Measurements from ENCODE around the gene ALKBH8.
"Not testable (repeated sequence)": the region's sequence is repeated elsewhere in the genome, so short reads cannot be mapped to it uniquely, and the experiment has no call there.

ALKBH8 gene

DNA sequence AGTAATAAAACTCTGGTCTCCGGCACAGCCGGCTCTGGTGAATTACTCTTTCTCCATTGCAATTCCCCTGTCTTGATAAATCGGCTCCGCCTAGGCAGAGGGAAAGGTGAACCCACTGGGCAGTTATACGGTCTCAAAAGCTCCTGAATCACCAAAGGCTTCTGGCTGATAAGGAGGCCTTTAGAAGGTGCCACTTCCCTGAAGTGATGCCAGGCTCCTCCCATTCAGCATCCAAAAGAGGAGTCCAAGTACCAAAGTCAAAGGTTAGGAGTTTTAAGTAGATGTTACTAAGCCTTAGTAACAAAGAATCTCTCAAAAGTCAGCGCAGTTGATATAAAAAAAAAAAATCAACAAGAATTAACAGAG lies 11.8 kb upstream of the ALKBH8 start:
- DNase-seq = no peak

GRCh38 chr11:107576497-107577345 lies 11.2 kb upstream of the ALKBH8 start:
- not testable (repeated sequence) for DNase-seq

- DNase-seq = no peak
Measured at GRCh38 chr11:107573438-107573837, 7.9 kb upstream of the ALKBH8 start.

DNA sequence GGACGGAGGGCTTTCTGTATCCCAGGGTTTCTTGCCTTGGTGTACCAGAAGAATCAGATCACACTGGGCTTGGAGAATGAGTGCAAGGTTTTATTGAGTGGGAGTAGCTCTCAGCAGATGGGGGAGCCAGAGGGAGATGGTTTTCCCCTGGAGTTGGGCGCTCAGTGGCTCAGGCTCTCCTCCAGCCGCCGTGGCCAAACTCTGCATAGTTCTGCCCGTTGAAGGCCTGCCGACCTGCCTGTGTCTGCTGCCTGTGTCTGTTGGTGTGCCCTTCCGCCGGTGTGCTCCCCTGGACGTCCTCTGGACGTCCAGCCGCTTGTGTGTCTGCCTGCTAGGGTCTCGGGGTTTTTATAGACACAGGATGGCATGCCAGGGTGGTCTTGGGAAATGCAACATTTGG lies 4.5 kb upstream of the ALKBH8 start:
- DNase-seq = no peak

DNA sequence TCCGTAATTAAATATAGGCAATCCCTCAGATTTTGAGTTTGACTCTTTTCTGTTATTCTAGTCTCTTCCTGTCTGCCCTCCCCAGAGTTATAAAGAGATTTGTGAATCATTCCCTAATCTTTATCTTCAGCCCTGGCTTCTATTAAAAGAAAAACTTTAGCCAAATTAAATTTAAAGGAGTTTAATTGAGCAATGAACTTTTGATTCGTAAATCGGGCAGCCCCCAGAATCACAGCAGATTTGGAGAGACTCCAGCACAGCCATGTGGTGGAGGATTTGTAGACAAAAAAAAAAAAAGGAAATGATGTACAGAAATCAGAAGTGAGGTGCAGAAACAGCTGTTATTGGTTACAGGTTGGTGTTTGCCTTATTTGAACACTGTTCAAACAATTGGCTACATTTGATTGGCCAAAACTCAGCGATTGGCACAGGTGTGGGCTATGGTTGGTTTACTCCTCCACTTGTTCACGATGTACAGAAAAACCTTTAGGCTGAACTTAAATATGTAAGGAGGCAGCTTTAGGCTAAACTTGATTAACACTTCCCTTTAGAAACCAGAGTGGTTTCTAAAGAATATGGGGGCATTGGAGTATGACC lies 2.3 kb upstream of the ALKBH8 start:
- no peak for DNase-seq

GRCh38 chr11:107566569-107566968 lies 1.0 kb upstream of the ALKBH8 start:
- DNase-seq = no peak

DNA sequence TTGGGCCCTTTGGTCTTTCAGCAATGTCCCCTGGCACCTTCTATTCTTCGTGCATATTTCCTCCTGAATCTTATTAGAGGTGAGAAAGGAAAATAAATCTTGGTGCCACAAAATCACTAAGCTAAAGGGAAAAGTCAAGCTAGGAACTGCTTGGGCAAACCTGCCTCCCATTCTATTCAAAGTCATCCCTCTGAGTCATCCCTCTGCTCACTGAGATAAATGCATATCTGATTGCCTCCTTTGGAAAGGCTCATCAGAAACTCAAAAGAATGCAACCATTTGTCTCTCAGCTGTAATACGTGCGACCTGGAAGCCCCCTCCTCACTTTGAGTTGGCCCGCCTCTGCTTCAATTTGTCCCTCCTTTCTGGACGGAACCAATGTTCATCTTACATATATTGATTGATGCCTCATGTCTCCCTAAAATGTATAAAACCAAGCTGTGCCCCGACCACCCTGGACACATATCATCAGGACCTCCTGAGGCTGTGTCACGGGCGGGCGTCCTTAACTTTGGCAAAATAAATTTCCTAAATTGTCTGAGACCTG lies 493 bp upstream of the ALKBH8 start:
- DNase-seq = not testable (repeated sequence)

DNA sequence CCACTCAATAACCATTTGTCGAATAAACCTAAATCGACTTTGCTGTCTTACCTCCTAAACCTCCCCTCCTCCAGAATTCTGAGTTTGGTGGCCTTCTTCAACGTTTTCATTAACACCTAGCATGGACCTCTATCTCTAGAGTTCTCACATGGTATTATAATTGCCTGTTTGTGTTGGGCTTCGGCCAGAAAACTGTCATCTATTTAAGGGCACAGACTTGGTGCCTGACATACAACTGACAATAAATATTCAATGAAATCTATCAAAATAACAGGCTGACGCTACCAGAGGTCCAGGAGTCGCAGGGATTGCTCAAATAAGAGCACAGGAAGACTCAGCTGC lies 687 bp downstream of the ALKBH8 start:
- DNase-seq = no peak

- peak; percentile 13 for DNase-seq
Measured at GRCh38 chr11:107563702-107564101, 1.8 kb downstream of the ALKBH8 start.

DNA sequence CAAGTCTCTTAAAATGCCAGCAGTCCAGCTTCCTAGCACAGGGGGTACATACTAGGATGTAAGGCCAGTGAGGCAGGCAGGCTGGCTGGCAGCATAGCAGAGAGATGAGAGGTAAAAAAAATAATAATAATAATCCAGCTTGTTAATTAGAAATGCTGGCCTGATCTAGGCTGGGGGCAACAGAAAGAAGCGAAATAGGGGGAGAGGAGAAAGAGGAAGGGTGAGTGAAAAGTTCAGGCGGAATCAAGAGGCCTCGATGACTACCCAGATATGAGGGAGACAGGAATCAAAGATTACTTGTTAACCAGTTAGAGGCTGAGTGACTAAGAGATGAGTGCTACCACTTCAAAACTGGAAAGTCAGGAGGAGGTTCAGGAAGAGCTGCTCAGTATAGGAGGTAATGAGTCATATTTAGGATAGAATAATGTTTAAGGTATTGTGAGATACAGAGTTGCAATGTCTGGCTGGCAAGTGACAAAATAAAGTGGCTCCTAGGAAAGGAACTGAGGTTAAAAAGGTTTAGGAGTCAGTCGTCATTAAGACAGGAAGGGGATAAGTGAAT lies 2.8 kb downstream of the ALKBH8 start:
- DNase-seq = no peak

GRCh38 chr11:107561688-107562087 lies 3.8 kb downstream of the ALKBH8 start:
- DNase-seq = no peak

DNA sequence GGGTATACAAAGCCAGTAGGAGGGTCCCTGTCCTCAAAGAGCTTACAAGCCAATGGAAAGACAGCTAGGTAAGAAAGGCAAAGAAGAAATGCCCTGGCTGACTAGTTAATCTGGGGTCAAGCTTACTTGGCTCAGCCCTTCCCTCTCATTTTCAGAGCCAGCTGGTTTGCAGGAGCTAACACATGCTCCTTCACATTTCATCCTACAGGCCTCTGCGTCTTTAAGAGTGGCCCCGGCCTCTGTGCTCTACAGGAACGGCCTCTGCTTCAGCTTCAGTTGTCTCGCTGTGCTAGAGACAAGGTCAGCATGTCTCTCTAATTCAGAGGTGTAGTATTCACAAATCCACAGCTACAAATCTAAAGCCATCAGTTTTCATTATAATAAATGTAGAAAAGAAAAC lies 15.2 kb downstream of the ALKBH8 start:
- DNase-seq = no peak

DNA sequence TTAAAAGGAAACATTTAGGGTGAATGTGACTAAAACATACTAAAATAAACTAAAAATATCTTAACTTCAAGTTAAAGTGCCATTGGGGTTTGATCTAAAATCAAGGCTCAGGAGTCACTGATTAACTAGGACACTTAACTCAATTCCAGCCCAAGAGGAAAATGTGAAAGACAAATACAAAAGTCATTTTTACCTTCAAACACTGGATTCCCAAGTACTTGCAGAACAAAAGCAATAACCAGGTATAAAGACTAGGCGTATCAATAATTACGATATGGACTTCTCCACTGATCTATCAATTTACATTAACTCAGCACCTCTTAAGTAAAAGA lies 15.6 kb downstream of the ALKBH8 start:
- DNase-seq = no peak

GRCh38 chr11:107549253-107549953 lies 16.1 kb downstream of the ALKBH8 start:
- peak; percentile 23 for DNase-seq

DNA sequence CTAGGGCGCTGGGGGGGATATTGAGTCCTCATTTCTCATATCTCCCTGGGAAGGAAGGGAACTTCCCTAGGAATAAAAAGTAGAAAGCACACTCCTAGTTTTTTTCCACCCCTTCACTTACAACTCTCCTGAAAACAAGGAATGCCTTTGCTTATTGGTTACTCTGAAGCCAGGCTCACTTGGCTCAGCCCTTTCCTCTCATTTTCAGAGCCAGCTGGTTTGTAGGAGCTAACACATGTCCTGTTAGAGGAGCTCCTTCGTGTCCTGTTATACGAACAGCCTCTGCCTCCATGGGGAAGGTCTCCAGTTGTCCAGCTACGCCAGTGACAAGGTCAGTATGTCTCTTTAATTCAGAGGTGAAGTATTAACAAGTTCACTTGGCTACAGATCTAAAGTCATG lies 17.6 kb downstream of the ALKBH8 start:
- DNase-seq = no peak

DNA sequence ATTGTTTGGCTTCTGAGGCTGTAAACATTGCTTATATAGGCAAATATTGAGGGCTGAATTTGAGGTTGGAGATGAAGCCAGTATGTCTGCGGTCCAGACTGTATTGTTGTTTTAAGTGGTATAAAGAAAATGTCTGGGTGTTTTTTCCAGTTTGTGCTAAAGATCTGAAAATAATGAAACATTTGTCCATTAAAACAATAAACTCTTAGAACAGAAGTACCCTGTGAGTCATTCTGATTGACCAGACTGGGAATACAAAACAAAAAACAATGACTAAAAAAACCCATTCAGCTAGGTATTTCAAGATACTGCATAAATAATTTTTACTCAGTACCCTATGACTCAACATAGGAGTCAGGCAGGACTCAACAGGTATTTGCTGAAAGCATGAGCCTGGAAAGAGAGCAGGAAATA lies 20.4 kb downstream of the ALKBH8 start:
- DNase-seq = no peak

GRCh38 chr11:107538821-107539220 lies 26.7 kb downstream of the ALKBH8 start:
- DNase-seq = no peak

- DNase-seq = no peak
Measured at GRCh38 chr11:107538239-107538638, 27.3 kb downstream of the ALKBH8 start.

DNA sequence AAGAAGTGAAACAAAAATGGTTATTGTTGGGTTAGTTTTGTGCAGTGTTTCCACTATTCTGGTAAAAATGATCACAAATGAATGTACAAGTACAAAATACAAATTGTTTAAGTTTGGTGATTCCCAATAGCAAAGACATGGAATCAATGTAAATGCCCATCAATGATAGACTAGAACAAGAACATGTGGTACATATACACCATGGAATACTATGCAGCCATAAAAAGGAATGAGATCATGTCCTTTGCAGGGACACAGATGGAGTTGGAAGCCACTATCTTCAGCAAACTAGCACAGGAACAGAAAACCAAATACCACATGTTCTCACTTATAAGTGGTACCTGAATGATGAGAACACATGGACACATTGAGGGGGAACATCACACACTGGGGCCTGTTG lies 28.4 kb downstream of the ALKBH8 start:
- not testable (repeated sequence) for DNase-seq

DNA sequence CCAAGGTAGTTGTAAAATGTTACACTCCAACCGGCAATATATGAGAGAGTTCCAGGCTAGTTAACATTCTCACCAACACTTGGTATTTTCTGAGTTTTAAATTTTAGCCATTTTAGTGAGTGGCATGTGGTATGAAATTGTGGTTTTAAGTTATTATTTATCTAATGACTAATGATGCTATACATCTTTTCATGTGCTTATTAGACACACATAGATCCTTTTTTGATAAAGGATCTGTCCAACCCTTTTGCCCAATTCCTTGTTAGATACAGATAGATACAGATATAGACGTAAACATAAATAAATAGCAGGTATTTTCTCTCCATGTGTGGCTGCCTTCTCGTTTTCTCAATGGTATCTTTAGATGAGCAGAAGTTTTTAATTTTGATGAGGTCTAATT lies 39.3 kb downstream of the ALKBH8 start:
- DNase-seq = no peak

DNA sequence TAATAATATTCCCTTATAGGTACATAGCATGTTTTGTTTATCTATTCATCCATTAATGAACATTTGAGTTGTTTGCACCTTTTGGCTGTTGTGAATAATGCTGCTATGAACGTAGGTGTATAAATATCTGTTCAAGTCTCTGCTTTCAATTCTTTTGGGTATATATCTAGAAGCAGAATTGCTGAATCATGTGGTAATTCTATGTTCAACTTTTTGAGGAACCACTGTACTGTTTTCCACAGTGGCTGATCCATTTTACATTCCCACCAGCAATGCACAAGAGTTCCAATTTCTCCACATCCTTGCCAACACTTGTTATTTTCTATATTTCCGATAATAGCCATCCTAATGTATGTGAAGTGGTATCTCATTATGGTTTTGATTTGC lies 56.7 kb downstream of the ALKBH8 start:
- DNase-seq = no peak

GRCh38 chr11:107508201-107508857 lies 57.2 kb downstream of the ALKBH8 start:
- no peak for DNase-seq

- no peak for DNase-seq
Measured at GRCh38 chr11:107505647-107506225, 59.8 kb downstream of the ALKBH8 start.
